Measurements from ENCODE around the gene LDLRAD2. TPM values are rescaled to one million over a fixed set of nuclear protein-coding genes. Genes with fewer than 3 reads are reported as not detected.

LDLRAD2 gene
- total and polyA plus RNA-seq, 9 of the 15 experiments (the other 6 are each of a cell fraction or from before 2014, with no cell fraction given): 0.45 to 0.48 TPM; not detected in 7

DNA sequence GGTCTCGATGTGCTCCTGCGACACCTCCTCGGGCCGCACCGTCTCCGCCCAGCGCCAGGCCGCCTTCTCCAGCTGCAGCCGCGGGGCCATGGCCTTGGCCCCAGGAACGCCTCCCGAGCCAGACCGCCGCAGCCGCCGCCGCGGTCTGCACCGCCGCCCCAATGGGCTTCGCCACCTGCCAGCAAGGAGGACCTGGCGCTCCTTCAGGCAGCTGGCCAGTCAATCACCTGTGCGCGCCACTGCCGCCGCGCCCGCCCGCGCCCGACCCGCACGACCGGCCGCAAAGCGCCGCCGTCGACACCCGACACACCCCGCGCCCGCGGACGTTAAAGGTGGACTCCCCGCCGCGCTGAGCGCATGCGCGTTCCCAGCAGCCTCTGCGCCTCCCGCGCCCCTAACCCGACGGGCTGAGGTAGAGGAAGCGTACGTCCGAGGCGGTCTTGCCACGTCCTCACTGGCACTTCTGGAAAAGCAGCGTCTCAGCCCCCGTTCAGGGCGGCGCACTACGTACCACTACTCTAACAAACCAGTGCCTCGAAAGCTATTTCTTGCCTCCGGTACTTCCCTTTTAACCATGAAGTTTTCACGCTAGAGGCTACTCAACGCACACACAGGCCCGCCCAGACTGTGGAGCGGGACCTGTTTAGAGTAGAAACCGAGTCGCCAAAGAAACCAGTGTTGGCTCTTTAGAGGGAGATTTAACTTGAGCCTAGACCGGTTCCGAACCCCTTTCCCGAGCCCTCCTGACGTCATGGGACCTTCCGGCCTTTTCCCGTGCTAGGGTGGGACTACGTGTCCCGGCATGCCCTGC, 29.0 kb upstream of the LDLRAD2 start, which contains the start of gene USP48 (continued):
- TF ChIP-seq, protein P1, sequence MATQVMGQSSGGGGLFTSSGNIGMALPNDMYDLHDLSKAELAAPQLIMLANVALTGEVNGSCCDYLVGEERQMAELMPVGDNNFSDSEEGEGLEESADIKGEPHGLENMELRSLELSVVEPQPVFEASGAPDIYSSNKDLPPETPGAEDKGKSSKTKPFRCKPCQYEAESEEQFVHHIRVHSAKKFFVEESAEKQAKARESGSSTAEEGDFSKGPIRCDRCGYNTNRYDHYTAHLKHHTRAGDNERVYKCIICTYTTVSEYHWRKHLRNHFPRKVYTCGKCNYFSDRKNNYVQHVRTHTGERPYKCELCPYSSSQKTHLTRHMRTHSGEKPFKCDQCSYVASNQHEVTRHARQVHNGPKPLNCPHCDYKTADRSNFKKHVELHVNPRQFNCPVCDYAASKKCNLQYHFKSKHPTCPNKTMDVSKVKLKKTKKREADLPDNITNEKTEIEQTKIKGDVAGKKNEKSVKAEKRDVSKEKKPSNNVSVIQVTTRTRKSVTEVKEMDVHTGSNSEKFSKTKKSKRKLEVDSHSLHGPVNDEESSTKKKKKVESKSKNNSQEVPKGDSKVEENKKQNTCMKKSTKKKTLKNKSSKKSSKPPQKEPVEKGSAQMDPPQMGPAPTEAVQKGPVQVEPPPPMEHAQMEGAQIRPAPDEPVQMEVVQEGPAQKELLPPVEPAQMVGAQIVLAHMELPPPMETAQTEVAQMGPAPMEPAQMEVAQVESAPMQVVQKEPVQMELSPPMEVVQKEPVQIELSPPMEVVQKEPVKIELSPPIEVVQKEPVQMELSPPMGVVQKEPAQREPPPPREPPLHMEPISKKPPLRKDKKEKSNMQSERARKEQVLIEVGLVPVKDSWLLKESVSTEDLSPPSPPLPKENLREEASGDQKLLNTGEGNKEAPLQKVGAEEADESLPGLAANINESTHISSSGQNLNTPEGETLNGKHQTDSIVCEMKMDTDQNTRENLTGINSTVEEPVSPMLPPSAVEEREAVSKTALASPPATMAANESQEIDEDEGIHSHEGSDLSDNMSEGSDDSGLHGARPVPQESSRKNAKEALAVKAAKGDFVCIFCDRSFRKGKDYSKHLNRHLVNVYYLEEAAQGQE (IDR thresholded peaks at IDR 0.05; ENCODE audit: borderline replicate concordance): no peak; the same call in 1 of the 2 replicates
- TF ChIP-seq, protein P1 (CRISPR knock-in tag; IDR thresholded peaks at IDR 0.05; ENCODE audit: low read depth): peak; percentile 53
- TF ChIP-seq, protein P2, sequence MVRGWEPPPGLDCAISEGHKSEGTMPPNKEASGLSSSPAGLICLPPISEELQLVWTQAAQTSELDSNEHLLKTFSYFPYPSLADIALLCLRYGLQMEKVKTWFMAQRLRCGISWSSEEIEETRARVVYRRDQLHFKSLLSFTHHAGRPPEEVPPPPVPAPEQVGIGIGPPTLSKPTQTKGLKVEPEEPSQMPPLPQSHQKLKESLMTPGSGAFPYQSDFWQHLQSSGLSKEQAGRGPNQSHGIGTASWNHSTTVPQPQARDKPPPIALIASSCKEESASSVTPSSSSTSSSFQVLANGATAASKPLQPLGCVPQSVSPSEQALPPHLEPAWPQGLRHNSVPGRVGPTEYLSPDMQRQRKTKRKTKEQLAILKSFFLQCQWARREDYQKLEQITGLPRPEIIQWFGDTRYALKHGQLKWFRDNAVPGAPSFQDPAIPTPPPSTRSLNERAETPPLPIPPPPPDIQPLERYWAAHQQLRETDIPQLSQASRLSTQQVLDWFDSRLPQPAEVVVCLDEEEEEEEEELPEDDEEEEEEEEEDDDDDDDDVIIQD (CRISPR knock-in tag; IDR thresholded peaks at IDR 0.05): no peak
- no peak; the same call in 1 of the 2 replicates for TF ChIP-seq ZNF436 (CRISPR knock-in tag; IDR thresholded peaks at IDR 0.05)
- no peak for TF ChIP-seq COPS2 (conservative IDR thresholded peaks at IDR 0.05)
- TF ChIP-seq NCOR1 (IDR thresholded peaks at IDR 0.05): 0 out of 2 replicates have a peak, but pooled peaks have one; percentile 0
- no peak for TF ChIP-seq ZNF561 (CRISPR knock-in tag; conservative IDR thresholded peaks at IDR 0.05)
- no peak for TF ChIP-seq ZKSCAN8 (CRISPR knock-in tag; IDR thresholded peaks at IDR 0.05)
- no peak for TF ChIP-seq HDAC3 (IDR thresholded peaks at IDR 0.05; ENCODE audit: borderline replicate concordance, partially characterized antibody)
- TF ChIP-seq, protein P3, sequence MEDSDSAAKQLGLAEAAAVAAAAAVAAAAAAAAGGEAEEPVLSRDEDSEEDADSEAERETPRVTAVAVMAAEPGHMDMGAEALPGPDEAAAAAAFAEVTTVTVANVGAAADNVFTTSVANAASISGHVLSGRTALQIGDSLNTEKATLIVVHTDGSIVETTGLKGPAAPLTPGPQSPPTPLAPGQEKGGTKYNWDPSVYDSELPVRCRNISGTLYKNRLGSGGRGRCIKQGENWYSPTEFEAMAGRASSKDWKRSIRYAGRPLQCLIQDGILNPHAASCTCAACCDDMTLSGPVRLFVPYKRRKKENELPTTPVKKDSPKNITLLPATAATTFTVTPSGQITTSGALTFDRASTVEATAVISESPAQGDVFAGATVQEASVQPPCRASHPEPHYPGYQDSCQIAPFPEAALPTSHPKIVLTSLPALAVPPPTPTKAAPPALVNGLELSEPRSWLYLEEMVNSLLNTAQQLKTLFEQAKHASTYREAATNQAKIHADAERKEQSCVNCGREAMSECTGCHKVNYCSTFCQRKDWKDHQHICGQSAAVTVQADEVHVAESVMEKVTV (CRISPR knock-in tag; IDR thresholded peaks at IDR 0.05): no peak; the same call in none of the 2 replicates
- peak; percentile 75 for TF ChIP-seq ZBTB7A (IDR thresholded peaks at IDR 0.05; ENCODE audit: borderline replicate concordance, control insufficient read depth, low read depth, low read length)
- TF ChIP-seq RBM14 (IDR thresholded peaks at IDR 0.05; ENCODE audit: borderline replicate concordance, insufficient read depth, low read depth, low read length): no peak
- TF ChIP-seq HDGF (IDR thresholded peaks at IDR 0.05): no peak
- TF ChIP-seq, protein P4, sequence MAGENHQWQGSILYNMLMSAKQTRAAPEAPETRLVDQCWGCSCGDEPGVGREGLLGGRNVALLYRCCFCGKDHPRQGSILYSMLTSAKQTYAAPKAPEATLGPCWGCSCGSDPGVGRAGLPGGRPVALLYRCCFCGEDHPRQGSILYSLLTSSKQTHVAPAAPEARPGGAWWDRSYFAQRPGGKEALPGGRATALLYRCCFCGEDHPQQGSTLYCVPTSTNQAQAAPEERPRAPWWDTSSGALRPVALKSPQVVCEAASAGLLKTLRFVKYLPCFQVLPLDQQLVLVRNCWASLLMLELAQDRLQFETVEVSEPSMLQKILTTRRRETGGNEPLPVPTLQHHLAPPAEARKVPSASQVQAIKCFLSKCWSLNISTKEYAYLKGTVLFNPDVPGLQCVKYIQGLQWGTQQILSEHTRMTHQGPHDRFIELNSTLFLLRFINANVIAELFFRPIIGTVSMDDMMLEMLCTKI (IDR thresholded peaks at IDR 0.05; ENCODE audit: partially characterized antibody): no peak

Measured in K562 (cell line).